B cell (primary cell): ENCODE results near the gene AGBL4. TPM values are rescaled to one million over a fixed set of nuclear protein-coding genes. Genes with fewer than 3 reads are reported as not detected.

Experiments
- ATAC-seq: fragments of 200-7000 bp; cut with Tn5 transposase; one replicate; pipeline ENCODE4 v1.10.0; 2021; ENCODE audit warnings: low read depth, mild to moderate bottlenecking, moderate number of reproducible peaks, moderate library complexity
- CTCF ChIA-PET: fragments of 350-600 bp; sonication (Branson Sonifier 250); formaldehyde crosslinking; loops from one replicate; lab custom pipeline; 2021; ENCODE audit warnings: antibody characterized with exemption, inconsistent platforms; lab: Charles Lee
- POLR2A ChIA-PET: fragments of 350-600 bp; sonication (Branson Sonifier 250); formaldehyde crosslinking; loops from one replicate; lab custom pipeline; 2021; ENCODE audit warnings: antibody characterized with exemption; lab: Charles Lee
- DNase-seq: peaks from one replicate; pipeline ENCODE4 v3.0.0; 2013
- H2AFZ ChIP-seq: 2 replicates; pipeline ENCODE4 v1.6.1; 2012; ENCODE audit warnings: mild to moderate bottlenecking, low read depth, low read length; ENCODE audit not compliant: insufficient read depth, poor library complexity, severe bottlenecking
- H3K27ac ChIP-seq, 2 donors: 1 replicate in 1 of 2; 2 replicates in 1 of 2; pipeline ENCODE4 v1.5.1; 2012 to 2013; ENCODE audit warnings: low read length in 2 of 2, mild to moderate bottlenecking in 2 of 2, moderate library complexity in 1 of 2
- H3K27me3 ChIP-seq, 4 experiments: fragments of 200-600 bp in 1 of 4; sonication (generic) in 1 of 4; replicated peaks in 1 of 4; 1 replicate in 2 of 4; 2 replicates in 2 of 4; pipeline versions ENCODE4 v1.6.1 to v1.7.0; 2013 to 2016; ENCODE audit warnings: low read length in 3 of 4, mild to moderate bottlenecking in 2 of 4, mixed read lengths in 1 of 4, moderate library complexity in 1 of 4; ENCODE audit not compliant: insufficient read depth in 4 of 4, control insufficient read depth in 3 of 4; ENCODE audit errors: control extremely low read depth in 1 of 4
- H3K36me3 ChIP-seq, 2 experiments: replicated peaks in 1 of 2; 1 replicate in 1 of 2; 2 replicates in 1 of 2; pipeline versions ENCODE4 v1.6.1 to v1.7.1; 2013; ENCODE audit warnings: low read length in 1 of 2; ENCODE audit not compliant: insufficient read depth in 2 of 2, control insufficient read depth in 1 of 2; ENCODE audit errors: control extremely low read depth in 1 of 2, extremely low read depth in 1 of 2
- H3K4me1 ChIP-seq, 2 donors: fragments of 200-600 bp in 1 of 2; sonication (generic) in 1 of 2; 1 replicate in 1 of 2; 2 replicates in 1 of 2; pipeline versions ENCODE4 v1.5.1 to v1.6.1; 2013 to 2017; ENCODE audit warnings: low read length in 2 of 2; ENCODE audit not compliant: control insufficient read depth in 2 of 2, insufficient read depth in 2 of 2
- H3K4me2 ChIP-seq: replicated peaks from 2 replicates; pipeline ENCODE3; 2012; ENCODE audit warnings: mild to moderate bottlenecking, low read depth, low read length; ENCODE audit not compliant: poor library complexity, severe bottlenecking
- H3K4me3 ChIP-seq, 5 experiments: fragments of 200-600 bp in 1 of 5; sonication (generic) in 1 of 5; 1 replicate in 3 of 5; 2 replicates in 2 of 5; pipeline versions ENCODE4 v1.5.1 to v1.7.0; 2011 to 2016; ENCODE audit warnings: low read length in 4 of 5, mild to moderate bottlenecking in 4 of 5, low read depth in 2 of 5, control low read depth in 1 of 5, moderate library complexity in 1 of 5; ENCODE audit not compliant: insufficient read depth in 1 of 5; ENCODE audit errors: control extremely low read depth in 1 of 5, extremely low read depth in 1 of 5
- H3K79me2 ChIP-seq: fragments of 200-600 bp; sonication (generic); one replicate; pipeline ENCODE4 v1.6.0; 2016; ENCODE audit warnings: low read length; ENCODE audit not compliant: control insufficient read depth, insufficient read depth
- H3K9ac ChIP-seq: fragments of 200-600 bp; sonication (generic); 2 replicates; pipeline ENCODE4 v1.6.1; 2017; ENCODE audit warnings: mild to moderate bottlenecking, low read length, moderate library complexity
- H3K9me3 ChIP-seq, 3 donors: one replicate each; pipeline versions ENCODE4 v1.6.1 to v1.7.1; 2013; ENCODE audit warnings: low read length in 2 of 3; ENCODE audit not compliant: control insufficient read depth in 2 of 3, insufficient read depth in 1 of 3; ENCODE audit errors: control extremely low read depth in 1 of 3
- H4K20me1 ChIP-seq: 2 replicates; pipeline ENCODE4 v1.6.0; 2012; ENCODE audit warnings: mild to moderate bottlenecking, low read length; ENCODE audit not compliant: insufficient read depth, control insufficient read depth, poor library complexity, severe bottlenecking
- H3K27ac Mint-ChIP-seq: one replicate; pipeline ENCODE4 v1.8.0; 2021; ENCODE audit warnings: mixed read lengths
- H3K27me3 Mint-ChIP-seq: one replicate; pipeline ENCODE4 v1.8.0; 2021; ENCODE audit warnings: mixed read lengths
- H3K4me1 Mint-ChIP-seq: one replicate; pipeline ENCODE4 v1.8.0; 2021; ENCODE audit warnings: mixed read lengths
- H3K4me3 Mint-ChIP-seq: one replicate; pipeline ENCODE4 v1.8.0; 2021; ENCODE audit warnings: mixed read lengths
- H3K9me3 Mint-ChIP-seq: one replicate; pipeline ENCODE4 v1.8.0; 2022; ENCODE audit warnings: mixed read lengths; ENCODE audit not compliant: insufficient read depth
- CTCF ChIP-seq: fragments of 200-600 bp; IDR thresholded peaks from one replicate; pipeline ENCODE4 v1.8.0; 2022; ENCODE audit warnings: antibody characterized with exemption, mild to moderate bottlenecking
- EZH2 ChIP-seq: IDR thresholded peaks from 2 replicates; pipeline ENCODE4 v1.6.1; 2012; ENCODE audit warnings: borderline replicate concordance, low read depth, mild to moderate bottlenecking, moderate library complexity, low read length; ENCODE audit not compliant: insufficient read depth, poor library complexity, severe bottlenecking
- WGBS: methylation state at CpG from one replicate; pipeline ENCODE4 v1.1.5; 2013; ENCODE audit warnings: missing lambda C conversion rate; ENCODE audit not compliant: insufficient coverage; 5-methylcytosine and 5-hydroxymethylcytosine counted together
- intact Hi-C: fragments of 100-400 bp; cut with micrococcal nuclease; formaldehyde crosslinking; loops from one replicate; pipeline ENCODE4 v1.10.0; 2022
- polyA plus RNA-seq: library from polyadenylated mRNA; depleted of rRNA; stranded (reverse); fragments of >200 nt; gene quantifications from 2 replicates; pipeline ENCODE4 v1.2.3, GENCODE V29; 2012
- total RNA-seq, 2 donors: library from RNA; stranded (reverse); fragments of 120-200 nt in 1 of 2; gene quantifications; 1 replicate in 1 of 2; 2 replicates in 1 of 2; pipeline versions ENCODE4 v1.2.3 to v1.2.4, GENCODE V29; 2013 to 2022

AGBL4 gene
- total and polyA plus RNA-seq, 2 donors (not counting 1 experiment from before 2014, with no cell fraction given) = 0.07 to 0.12 TPM

GRCh38 chr1:48930011-48930410, 1093.7 kb downstream of the AGBL4 start:
- no peak overlapping the region for H3K27ac ChIP-seq
- no peak for TF ChIP-seq CTCF
- TF ChIP-seq EZH2 = no peak
- no peaks in the 10 kb centered on the region for H3K79me2 ChIP-seq
- Mint-ChIP-seq H3K27me3 (peaks cover 17% of the 10 kb centered on the region), H3K4me1 (no peaks in the 10 kb centered on the region), H3K4me3 (no peak overlapping the region), H3K9me3 (peaks cover 2% of the 10 kb centered on the region), H3K27ac (no peak overlapping the region)
- no peaks in the 10 kb centered on the region for H3K36me3 ChIP-seq
- ATAC-seq (no peak), DNase-seq (no peak)
- no peaks in the 10 kb centered on the region for H3K4me1 ChIP-seq
- no peak overlapping the region for H2AFZ ChIP-seq
- ChIA-PET CTCF (no interaction called here), POLR2A (no interaction called here)
- H3K4me3 ChIP-seq = no peak overlapping the region
- H3K27me3 ChIP-seq = no peaks in the 10 kb centered on the region
- no peak overlapping the region for H3K9ac ChIP-seq
- no peaks in the 10 kb centered on the region for H3K9me3 ChIP-seq
- H4K20me1 ChIP-seq = no peaks in the 10 kb centered on the region
- intact Hi-C loops = no loop called here
- H3K4me2 ChIP-seq = no peak overlapping the region
- 20% methylated on average over 1 of the region's 4 CpGs for WGBS

GRCh38 chr1:48924099-48924498, 1099.7 kb downstream of the AGBL4 start:
- intact Hi-C loops = no loop called here
- Histone ChIP-seq H3K9me3 (no peaks in the 10 kb centered on the region), H3K9ac (no peak overlapping the region), H3K4me3 (no peak overlapping the region), H3K27ac (no peak overlapping the region), H3K79me2 (no peaks in the 10 kb centered on the region), H3K4me1 (no peaks in the 10 kb centered on the region), H3K4me2 (no peak overlapping the region), H3K27me3 (no peaks in the 10 kb centered on the region), H3K36me3 (no peaks in the 10 kb centered on the region), H2AFZ (no peak overlapping the region), H4K20me1 (no peaks in the 10 kb centered on the region)
- ChIA-PET CTCF (no interaction called here), POLR2A (no interaction called here)
- Mint-ChIP-seq H3K27ac (no peak overlapping the region), H3K27me3 (no peaks in the 10 kb centered on the region), H3K4me3 (no peak overlapping the region), H3K4me1 (peaks cover 3% of the 10 kb centered on the region), H3K9me3 (peaks cover 2% of the 10 kb centered on the region)
- DNase-seq (no peak), ATAC-seq (no peak)
- TF ChIP-seq CTCF (no peak), EZH2 (no peak)
